KOPT-K1 (cell line): Measurements from ENCODE around the gene C2CD2.

Experiments
- H3K27ac ChIP-seq: fragments of 200-600 bp; sonication (generic); 2 replicates; pipeline ENCODE4 v1.5.1; 2016; ENCODE audit warnings: antibody characterized with exemption, mild to moderate bottlenecking, low read depth, low read length; ENCODE audit not compliant: poor library complexity, severe bottlenecking
- H3K36me3 ChIP-seq: fragments of 200-600 bp; sonication (generic); 2 replicates; pipeline ENCODE4 v1.5.1; 2017; ENCODE audit warnings: antibody characterized with exemption, mild to moderate bottlenecking, low read length, moderate library complexity; ENCODE audit not compliant: insufficient read depth
- H3K9me3 ChIP-seq: fragments of 200-600 bp; sonication (generic); 2 replicates; pipeline ENCODE4 v1.5.1; 2017; ENCODE audit warnings: antibody characterized with exemption, low read length, mild to moderate bottlenecking; ENCODE audit not compliant: insufficient read depth, poor library complexity, severe bottlenecking

C2CD2 gene

GRCh38 chr21:41888749-41889376 lies 65.0 kb downstream of the C2CD2 start:
- H3K9me3 ChIP-seq: no peaks in the 10 kb centered on the region
- peaks cover 7% of the 10 kb centered on the region; the same call in 1 of the 2 replicates for H3K36me3 ChIP-seq
- no peak overlapping the region for H3K27ac ChIP-seq

GRCh38 chr21:41887667-41888066 lies 66.2 kb downstream of the C2CD2 start:
- no peaks in the 10 kb centered on the region for H3K9me3 ChIP-seq
- H3K36me3 ChIP-seq: peaks cover 7% of the 10 kb centered on the region; the same call in 1 of the 2 replicates

GRCh38 chr21:41886328-41886727 lies 67.5 kb downstream of the C2CD2 start:
- Histone ChIP-seq H3K36me3 (peaks cover 7% of the 10 kb centered on the region; the same call in 1 of the 2 replicates), H3K9me3 (no peaks in the 10 kb centered on the region), H3K27ac (peak overlapping the region; percentile 70)

More at GRCh38 chr21:41887667-41888066, 66.2 kb downstream of the C2CD2 start:
- no peak overlapping the region for H3K27ac ChIP-seq

GRCh38 chr21:41885341-41886024 lies 68.3 kb downstream of the C2CD2 start:
- no peaks in the 10 kb centered on the region for H3K9me3 ChIP-seq
- H3K36me3 ChIP-seq: peaks cover 7% of the 10 kb centered on the region; the same call in 1 of the 2 replicates
- H3K27ac ChIP-seq: peak overlapping the region; percentile 70

- H3K36me3 ChIP-seq: peaks cover 7% of the 10 kb centered on the region; the same call in 1 of the 2 replicates
- H3K9me3 ChIP-seq: no peaks in the 10 kb centered on the region
- H3K27ac ChIP-seq: peak overlapping the region; percentile 70
Observed at GRCh38 chr21:41884501-41885030, 69.3 kb downstream of the C2CD2 start.

GRCh38 chr21:41883582-41883981 lies 70.2 kb downstream of the C2CD2 start:
- Histone ChIP-seq H3K27ac (peak overlapping the region; percentile 70), H3K9me3 (no peaks in the 10 kb centered on the region), H3K36me3 (peaks cover 2% of the 10 kb centered on the region; the same call in 1 of the 2 replicates)

- no peak overlapping the region for H3K27ac ChIP-seq
- no peaks in the 10 kb centered on the region for H3K9me3 ChIP-seq
- peaks cover 3% of the 10 kb centered on the region; the same call in 1 of the 2 replicates for H3K36me3 ChIP-seq
Observed at GRCh38 chr21:41881051-41881450, 72.8 kb downstream of the C2CD2 start.

- peak overlapping the region; percentile 97 for H3K27ac ChIP-seq
- H3K36me3 ChIP-seq: peaks cover 7% of the 10 kb centered on the region; the same call in 1 of the 2 replicates
- no peaks in the 10 kb centered on the region for H3K9me3 ChIP-seq
Observed at GRCh38 chr21:41880153-41880552, 73.7 kb downstream of the C2CD2 start.

- H3K36me3 ChIP-seq: peaks cover 7% of the 10 kb centered on the region; the same call in 1 of the 2 replicates
- H3K27ac ChIP-seq: peak within 1 kb of the TSS; percentile 97
- no peaks in the 10 kb centered on the region for H3K9me3 ChIP-seq
Observed at GRCh38 chr21:41879190-41879998, 74.4 kb downstream of the C2CD2 start, which contains the start of gene PRDM15. PRDM15 (minus strand) TSS chr21:41879344; CDS start chr21:41860363, 18,981 bp downstream.

GRCh38 chr21:41878831-41879189 lies 75.0 kb downstream of the C2CD2 start:
- Histone ChIP-seq H3K27ac (peak overlapping the region; percentile 97), H3K9me3 (no peaks in the 10 kb centered on the region), H3K36me3 (peaks cover 7% of the 10 kb centered on the region; the same call in 1 of the 2 replicates)

GRCh38 chr21:41877901-41878830 lies 75.7 kb downstream of the C2CD2 start:
- Histone ChIP-seq H3K9me3 (no peaks in the 10 kb centered on the region), H3K36me3 (peaks cover 7% of the 10 kb centered on the region; the same call in 1 of the 2 replicates), H3K27ac (peak overlapping the region; percentile 91)

GRCh38 chr21:41876928-41877652 lies 76.7 kb downstream of the C2CD2 start:
- no peaks in the 10 kb centered on the region for H3K9me3 ChIP-seq
- H3K27ac ChIP-seq: peak overlapping the region; percentile 91
- H3K36me3 ChIP-seq: peaks cover 7% of the 10 kb centered on the region; the same call in 1 of the 2 replicates

- no peaks in the 10 kb centered on the region for H3K9me3 ChIP-seq
- peaks cover 7% of the 10 kb centered on the region; the same call in 1 of the 2 replicates for H3K36me3 ChIP-seq
- H3K27ac ChIP-seq: no peak overlapping the region
Observed at GRCh38 chr21:41876396-41876795, 77.4 kb downstream of the C2CD2 start.
